ENCODE measurements around the gene ARID5B. TPM values are rescaled to one million over a fixed set of nuclear protein-coding genes. Genes with fewer than 3 reads are reported as not detected.

ARID5B gene
- total RNA-seq, 1 experiment from 2014 or later, result 0.04 TPM

DNA sequence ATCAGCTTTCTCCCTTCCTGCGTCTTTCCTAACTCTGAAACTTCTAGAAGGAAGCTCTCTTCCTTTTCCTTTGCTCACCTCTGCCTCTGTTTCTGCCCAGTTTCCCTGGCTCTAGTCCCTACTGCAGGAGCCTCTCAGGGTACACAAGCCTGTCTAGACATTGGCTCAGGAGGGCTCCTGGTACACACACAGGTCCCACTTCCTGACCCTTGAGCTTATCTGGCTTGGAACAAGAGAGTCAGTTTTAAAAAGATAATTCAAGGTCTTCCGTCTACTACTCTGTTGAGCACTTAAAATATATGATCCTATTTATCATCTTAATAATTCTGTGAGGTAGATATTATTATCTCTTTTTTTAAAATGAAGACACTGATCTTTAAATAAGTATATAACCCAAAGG is 226.5 kb downstream of the ARID5B start:
- Histone ChIP-seq H3K4me2 (ENCODE audit: insufficient read depth, insufficient read length, low read length) (no peak overlapping the region), H4K5ac (ENCODE audit: insufficient read length, low read depth, low read length) (no peak overlapping the region), H2BK20ac (ENCODE audit: low read depth, low read length, poor library complexity, severe bottlenecking) (no peak overlapping the region), H3K14ac (ENCODE audit: insufficient read depth, low read length) (no peak overlapping the region), H3K56ac (ENCODE audit: insufficient read length, low read depth, low read length) (no peak overlapping the region), H3K4ac (ENCODE audit: low read depth, low read length) (no peak overlapping the region), H3K18ac (ENCODE audit: insufficient read length, low read depth, low read length) (no peak overlapping the region), H3K9me3 (ENCODE audit: control insufficient read depth, low read depth, low read length) (no peaks in the 10 kb centered on the region), H2AK5ac (ENCODE audit: insufficient read length, low read length) (no peak overlapping the region), H4K8ac (replicated peaks; ENCODE audit: insufficient read length, low read depth, low read length) (no peak overlapping the region), H3K23ac (ENCODE audit: insufficient read length, low read depth, low read length) (no peak overlapping the region), H3K4me1 (ENCODE audit: insufficient read depth, low read length) (no peaks in the 10 kb centered on the region), H3T11ph (ENCODE audit: low read length) (no peak overlapping the region), H3K79me2 (ENCODE audit: insufficient read depth, low read length) (no peaks in the 10 kb centered on the region), H4K20me1 (ENCODE audit: control insufficient read depth, insufficient read depth, insufficient read length) (no peaks in the 10 kb centered on the region), H3K79me1 (ENCODE audit: insufficient read depth, low read depth, low read length, poor library complexity, severe bottlenecking) (no peaks in the 10 kb centered on the region), H4K91ac (ENCODE audit: insufficient read length, low read depth, low read length) (no peak overlapping the region), H2BK120ac (ENCODE audit: low read depth, low read length, poor library complexity, severe bottlenecking) (no peak overlapping the region), H3K23me2 (ENCODE audit: insufficient read length, low read depth, low read length, poor library complexity, severe bottlenecking) (no peaks in the 10 kb centered on the region), H3K27ac (ENCODE audit: insufficient read length, low read depth, low read length) (no peak overlapping the region), H3K9ac (ENCODE audit: extremely low read depth, insufficient read length, low read length) (no peak overlapping the region), H3K27me3 (ENCODE audit: insufficient read depth, low read length) (no peaks in the 10 kb centered on the region), H2BK15ac (ENCODE audit: low read depth, low read length) (no peak overlapping the region), H2BK12ac (ENCODE audit: insufficient read length, low read depth, low read length) (no peak overlapping the region), H2BK5ac (ENCODE audit: insufficient read length, low read length) (no peak overlapping the region), H2AFZ (ENCODE audit: low read length) (no peak overlapping the region)
- Mint-ChIP-seq H3K4me3 (no peak overlapping the region), H3K9me3 (peaks cover 8 to 10% of the 10 kb centered on the region in 2 experiments; a peak in 4 of 5 replicates), H3K27me3 (ENCODE audit: low read depth) (no peaks in the 10 kb centered on the region), H3K36me3 (ENCODE audit: insufficient read depth in 1 of 3, low read depth in 3 of 3) (peaks cover 0 to 9% (median 2%) of the 10 kb centered on the region in 3 experiments; a peak in 2 of 7 replicates), H3K27ac (no peak overlapping the region), H3K4me1 (no peaks in the 10 kb centered on the region)
- no peak for TF ChIP-seq CTCF (conservative IDR thresholded peaks at IDR 0.05)
- DNase-seq, result no peak
- WGBS (ENCODE audit: extremely low coverage, insufficient read length, low lambda C conversion rate), result no CpG with 5 or more reads among the region's 2 CpGs
